ENCODE results near the gene ARIH2.

GRCh38 chr3:48919215-48920138 lies 835 bp downstream of the ARIH2 start:
- TF ChIP-seq CTCF (IDR thresholded peaks at IDR 0.05): no peak
- no peak for TF ChIP-seq POLR2A (IDR thresholded peaks at IDR 0.05)
- no peak for TF ChIP-seq POLR2AphosphoS5 (IDR thresholded peaks at IDR 0.05)
